IPS-NIHi7 (cell line): ENCODE data around the gene CPLANE1.
"Not testable (repeated sequence)": the region's sequence is repeated elsewhere in the genome, so short reads cannot be mapped to it uniquely, and the experiment has no call there.

Source experiments
- DNase-seq: peaks from one replicate; pipeline ENCODE4 v3.0.0; 2012; ENCODE audit warnings: mixed read lengths; ENCODE audit errors: extremely low spot score

Gene CPLANE1

DNA sequence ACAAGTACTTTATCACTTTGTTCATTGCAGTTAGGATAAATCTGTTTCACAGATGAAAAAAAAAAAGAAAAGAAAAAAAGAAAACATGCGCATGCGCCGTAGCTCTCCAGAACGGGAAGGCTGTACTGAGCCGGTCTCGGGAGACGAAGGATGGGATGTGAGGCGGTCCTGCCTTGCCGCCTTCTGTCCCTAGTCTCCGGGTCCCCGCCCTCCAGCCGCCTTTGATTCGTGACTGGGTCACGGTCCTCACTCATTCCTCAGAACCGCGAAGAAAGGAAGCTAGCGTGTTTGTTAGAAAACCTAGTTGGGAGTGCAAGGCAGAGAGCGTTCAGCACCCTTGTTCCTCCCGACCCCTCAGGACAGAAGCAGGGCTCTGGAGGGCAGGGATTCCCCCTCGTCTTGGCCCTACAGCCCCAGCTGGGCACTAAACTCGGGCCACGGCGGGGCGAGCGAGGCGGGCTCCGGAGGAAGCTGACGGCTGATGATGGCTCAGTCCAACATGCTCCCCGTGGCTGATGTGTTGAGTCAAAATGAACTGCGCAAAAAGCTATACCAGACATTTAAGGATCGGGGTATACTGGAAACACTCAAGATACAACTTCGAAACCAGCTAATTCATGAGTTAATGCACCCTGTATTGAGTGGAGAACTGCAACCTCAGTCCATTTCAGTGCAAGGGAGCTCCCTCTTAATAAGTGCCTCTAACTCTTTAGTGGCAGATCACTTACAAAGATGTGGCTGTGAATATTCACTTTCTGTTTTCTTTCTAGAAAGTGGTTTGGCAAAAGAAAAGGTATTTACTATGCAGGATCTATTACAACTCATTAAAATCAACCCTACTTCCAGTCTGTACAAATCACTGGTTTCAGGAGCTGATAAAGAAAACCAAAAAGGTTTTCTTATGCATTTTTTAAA lies 40.0 kb downstream of the CPLANE1 start:
- DNase-seq = no peak

DNA sequence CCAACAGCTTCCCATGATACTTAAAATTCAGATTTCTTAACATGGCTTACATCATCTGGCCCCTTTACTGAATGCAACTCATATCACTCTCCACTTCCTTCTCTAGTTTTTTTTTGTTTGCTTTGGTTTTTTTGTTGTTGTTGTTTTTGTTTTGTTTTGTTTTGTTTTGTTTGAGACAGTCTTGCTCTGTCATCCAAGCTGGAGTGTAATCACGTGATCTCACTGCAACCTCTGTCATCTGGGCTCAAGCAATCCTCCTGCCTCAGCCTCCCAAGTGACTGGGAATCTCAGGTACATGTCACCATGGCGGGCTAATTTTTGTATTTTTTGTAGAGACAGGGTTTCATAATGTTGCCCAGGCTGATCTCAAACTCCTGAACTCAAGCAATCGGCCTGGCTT lies 41.4 kb downstream of the CPLANE1 start:
- DNase-seq = no peak

DNA sequence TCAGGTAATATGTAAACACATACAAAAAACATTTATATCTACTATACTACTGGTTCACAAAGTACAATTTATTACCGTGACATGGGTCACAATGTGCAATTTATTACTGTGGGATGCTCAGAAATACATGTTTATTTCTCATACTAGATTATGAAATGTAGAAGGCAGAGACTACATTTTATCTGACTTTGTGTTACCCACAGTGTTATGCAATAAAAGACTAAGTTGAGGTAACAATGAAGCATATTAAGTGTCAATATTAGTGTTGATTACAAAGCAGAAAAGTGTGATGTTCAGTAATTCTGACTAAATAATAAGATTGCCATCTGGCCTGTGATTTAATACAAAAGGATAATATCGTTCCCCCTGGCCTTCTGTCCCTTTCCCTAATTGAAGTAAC lies 42.4 kb downstream of the CPLANE1 start:
- no peak for DNase-seq

DNA sequence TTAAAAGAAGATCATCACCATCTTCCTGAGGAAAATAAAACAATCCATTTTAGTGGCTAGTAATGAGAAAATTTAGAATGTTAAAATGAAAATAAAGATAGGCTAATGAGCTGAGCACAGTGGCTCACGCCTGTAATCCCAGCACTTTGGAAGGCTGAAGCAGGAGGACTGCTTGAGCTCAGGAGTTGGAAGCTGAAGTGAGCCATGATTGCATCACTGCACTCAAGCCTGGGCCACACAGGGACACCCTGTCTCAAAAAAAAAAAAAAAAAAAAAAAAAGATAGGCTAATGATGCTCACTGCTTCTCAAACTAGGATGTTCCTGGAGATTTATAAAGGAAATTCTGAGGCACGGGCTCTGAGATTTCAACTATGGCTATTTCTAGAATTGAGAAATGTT lies 50.3 kb downstream of the CPLANE1 start:
- DNase-seq = no peak

DNA sequence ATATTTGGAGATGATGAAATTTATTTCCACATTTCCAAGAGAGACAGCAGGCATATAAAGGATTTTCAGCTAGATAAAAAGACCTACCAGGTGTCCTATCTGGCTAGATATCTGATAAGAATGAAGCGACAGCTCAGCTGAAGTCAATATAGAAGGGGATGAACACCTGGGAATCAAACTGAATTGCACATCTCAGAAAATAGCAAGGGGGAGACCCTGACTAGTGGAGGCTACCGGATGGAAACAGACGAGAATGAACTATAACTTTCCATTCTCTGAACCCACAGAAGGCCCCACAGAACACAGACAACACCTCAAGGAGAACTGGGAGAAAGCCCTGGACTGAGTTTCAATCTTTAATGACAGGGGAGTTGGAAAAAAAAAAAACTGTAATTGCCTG lies 51.1 kb downstream of the CPLANE1 start:
- DNase-seq = no peak

DNA sequence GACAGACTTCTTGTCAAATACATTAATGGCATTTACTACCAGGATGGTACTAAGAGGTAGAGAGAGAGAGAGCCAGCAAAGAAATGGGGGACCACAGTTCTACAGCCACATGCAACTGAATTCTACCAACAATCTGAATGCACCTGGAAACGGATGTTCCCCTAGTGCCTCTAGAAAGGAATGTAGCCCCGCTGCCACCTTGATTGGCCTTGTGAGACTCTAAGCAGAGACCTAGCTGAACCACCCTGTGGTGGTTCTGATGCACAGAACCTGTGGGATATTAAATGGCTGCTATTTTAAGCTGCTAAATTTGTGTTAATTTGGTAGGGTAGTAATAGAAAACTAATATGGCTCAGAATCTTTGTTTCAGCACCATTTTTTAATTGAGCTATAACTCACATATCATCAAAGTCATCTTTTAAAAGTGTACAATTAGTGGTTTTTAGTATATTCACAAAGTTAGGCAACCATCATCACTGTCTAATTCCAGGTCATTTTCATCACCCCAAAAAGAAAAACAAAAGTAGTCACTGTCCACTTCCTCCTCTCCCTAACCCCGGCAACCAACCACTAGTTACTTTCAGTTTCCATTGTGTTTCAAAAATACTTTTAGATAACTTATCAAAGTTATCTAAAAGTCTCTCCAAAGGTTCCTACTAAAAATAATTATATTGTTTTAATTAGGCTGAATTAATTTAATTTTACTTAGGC lies 51.7 kb downstream of the CPLANE1 start:
- DNase-seq = no peak

DNA sequence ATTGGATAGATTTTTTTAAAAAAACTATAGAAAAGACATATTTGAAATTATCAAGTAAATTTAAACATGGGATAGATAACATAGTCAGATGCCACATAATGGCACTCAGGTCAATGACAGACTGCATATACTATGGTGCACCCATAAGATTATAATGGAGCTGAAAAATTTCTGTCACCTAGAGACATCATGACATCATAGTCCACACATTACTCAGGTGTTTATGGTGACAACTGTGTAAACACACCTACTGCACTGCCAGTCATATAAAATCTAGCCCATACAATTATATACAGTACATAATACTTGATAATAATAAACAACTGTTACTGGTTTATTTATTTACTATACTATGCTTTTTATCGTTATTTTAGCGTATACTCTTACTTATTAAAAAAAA lies 58.6 kb downstream of the CPLANE1 start:
- no peak for DNase-seq

DNA sequence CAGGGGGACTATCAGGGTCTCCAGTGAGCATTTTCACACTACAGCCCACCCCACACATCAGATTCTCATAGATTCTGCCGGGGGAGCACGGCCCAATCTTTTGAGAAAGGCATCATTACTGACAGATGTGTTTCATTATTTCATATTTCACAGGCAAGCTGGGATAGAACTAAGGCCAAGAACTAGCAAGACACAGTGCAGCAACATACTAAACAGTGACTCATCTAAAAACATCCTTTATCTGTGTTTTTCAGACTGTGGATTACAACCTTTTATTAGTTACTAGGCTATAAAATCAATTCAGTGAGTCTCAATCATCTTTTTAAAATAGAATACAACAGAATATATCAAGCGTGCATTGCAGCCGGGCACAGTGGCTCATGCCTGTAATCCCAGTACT lies 59.8 kb downstream of the CPLANE1 start:
- DNase-seq = no peak

DNA sequence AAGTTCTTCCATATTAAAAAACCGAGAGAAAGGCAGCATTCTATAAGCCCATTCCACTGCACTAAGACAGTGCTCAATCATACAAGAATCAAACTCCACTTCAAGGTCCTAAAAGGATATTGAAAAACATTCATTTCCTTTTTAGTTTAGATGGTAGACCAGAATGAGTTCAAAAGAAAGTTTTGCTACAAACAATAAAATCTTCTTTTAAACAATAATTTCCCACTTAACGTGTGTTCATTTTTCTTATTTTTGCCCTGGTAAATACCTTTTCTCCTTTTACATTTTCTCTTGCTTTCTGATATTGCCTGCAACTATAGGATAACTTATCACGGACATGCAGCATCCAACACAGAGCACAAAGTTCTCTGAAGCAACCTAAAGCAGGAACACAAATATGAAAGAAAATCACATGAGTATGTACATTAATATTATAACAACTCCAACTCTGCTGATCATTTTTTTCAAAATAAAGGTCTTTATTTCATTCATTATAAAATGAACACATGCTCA lies 61.7 kb downstream of the CPLANE1 start:
- no peak for DNase-seq

DNA sequence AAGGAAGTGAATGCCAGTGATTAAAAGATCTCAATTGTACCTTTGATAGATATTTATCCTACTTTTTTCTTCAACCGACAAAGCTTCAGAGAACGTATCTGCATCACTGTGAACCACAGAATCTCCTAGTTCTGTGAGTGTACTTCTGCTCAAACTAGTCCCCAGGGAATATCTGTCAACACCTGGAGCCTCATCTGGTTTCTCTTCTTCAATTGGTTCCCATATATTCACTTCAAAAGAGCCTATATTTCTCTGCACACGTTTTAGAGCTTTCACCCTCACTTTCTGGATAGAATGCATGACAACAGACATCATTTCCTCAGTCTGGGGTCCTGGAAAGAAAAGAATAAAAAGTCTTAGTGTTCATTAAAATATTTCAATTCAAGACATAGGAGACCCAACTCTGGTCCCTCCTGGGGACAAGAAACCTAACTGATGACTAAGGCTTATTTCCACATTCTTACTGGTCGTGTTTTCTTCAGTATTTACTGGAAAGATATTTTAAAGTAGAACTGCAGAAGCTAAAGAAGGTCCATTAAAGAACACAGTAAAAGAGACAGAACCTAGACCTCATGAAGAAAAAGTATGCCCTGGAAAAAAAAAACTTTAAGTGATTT lies 64.3 kb downstream of the CPLANE1 start:
- no peak for DNase-seq

DNA sequence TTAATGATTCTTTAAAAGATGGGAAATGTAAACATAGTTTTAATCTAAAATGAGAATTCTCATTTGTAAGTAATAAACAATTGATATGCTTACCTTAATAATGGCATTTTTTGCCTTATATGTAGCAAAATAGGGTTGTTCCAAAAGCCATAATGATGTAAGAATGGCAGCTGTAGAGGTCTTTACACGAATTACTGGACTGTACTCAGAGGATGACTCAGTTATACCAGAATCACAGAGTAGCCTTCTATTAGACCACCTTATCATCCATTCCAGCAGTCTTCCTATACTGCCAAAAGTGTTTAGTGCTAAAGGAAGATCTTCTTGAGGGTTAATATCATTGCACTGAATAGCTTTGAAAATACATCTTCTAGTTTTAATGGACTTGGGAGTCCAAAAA lies 66.5 kb downstream of the CPLANE1 start:
- DNase-seq = no peak

DNA sequence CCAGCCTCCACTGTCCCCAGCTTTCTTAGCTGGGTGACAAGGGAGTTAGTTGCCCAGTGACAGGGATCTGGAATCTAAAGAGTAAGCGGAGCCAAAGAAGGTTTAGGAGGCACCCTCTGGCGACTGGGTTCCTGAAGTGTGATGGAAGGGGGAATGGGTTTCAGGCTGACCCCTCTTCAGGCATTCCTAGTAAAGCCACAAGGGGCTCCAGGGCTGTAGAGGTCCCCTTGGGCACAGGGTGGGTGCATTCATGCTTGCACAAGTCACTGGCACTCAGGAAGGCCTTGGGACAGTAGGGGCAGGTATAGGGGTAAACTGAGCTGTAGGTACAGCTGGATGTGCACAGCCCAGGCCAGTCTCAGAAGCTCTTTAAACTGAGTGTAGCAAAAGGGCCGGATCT lies 74.2 kb downstream of the CPLANE1 start:
- peak; percentile 18 for DNase-seq

DNA sequence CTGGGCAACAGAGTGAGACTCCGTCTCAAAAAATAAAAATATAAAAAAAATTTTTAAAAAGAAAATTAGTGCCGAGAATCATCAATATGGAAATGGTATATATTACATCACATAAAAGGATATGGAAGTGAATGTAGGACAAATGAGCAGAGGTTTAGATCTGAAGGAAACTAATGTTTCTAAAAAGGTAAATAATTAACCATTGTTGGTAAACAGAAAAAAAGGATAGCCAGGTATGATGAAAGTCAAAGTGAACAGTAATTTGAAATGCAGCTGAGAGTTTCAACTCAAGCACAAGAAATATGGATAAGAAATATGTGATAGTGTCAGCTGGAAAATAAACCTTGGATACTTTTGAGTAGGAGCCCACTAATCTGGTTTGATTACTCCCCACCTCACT lies 76.2 kb downstream of the CPLANE1 start:
- DNase-seq = no peak

DNA sequence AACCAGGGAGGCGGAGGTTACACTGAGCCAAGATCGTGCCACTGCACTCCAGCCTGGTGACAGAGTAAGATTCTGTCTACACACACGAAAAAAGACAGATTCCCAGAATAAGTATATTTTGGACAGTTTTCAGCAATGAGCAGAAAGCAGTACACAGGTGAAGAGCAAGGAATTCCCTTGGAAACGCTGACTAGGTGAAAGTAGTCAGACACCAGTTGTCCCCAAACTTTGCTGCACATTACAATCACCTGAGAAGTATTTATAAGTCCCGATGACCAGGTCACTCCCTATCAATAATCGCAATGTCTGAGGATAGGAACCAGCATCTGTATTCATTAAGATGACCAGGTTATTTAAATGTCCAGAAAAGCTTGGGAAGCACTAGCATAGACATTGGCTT lies 78.3 kb downstream of the CPLANE1 start:
- no peak for DNase-seq

DNA sequence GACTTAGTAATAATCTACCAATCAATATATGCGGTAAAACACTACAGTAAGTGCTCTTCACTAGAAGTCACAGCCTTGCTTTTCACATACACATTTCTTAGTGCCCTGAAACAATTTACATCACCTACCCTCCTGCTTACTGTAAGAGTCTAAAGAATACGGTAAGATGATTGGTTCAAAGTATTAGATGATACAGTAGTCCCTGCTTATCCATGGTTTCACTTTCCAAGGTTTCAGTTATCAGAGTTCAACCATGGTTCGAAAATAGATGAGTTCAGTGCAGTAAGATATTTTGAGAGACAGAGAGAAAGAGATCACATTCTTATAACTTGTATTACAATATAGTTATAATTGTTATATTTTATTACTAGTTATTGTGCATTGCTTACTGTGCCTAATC lies 83.0 kb downstream of the CPLANE1 start:
- DNase-seq = no peak

DNA sequence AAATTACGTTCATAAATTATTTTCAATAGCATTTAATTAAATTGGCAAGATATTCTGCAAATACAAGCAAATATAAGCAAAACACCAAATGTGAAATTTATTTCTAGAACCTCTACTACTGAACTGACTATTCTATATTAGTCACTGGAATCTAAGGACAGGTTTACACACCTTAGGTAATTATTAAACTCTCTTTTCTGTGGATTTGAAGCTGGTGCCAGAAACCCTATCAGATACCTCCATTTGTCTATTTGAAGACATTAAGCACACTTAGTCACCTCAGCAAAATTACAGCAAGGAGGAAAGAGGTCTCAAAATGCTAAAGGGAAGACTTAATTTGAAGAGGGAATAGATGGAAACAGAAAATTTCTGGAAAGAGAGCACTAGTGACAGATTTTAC lies 83.4 kb downstream of the CPLANE1 start:
- no peak for DNase-seq

DNA sequence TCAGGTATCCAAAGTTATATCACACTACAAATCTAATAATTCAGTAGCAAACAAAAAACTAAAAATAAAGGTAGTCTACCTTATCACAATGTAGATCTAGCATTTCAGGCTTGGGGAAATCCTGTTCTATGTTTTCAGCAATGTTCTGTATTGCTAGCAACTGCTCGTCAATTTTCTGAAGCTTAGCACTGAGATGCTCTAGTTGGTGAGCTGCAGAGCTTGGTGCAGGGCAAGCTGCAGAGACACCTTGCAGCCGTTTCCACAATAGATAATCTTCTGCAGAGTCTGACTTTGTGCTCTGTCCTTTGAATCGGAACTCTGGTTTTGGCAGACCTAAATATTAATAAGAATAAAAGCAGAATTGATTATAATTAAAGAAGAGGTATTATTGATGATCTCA lies 95.5 kb downstream of the CPLANE1 start:
- DNase-seq = no peak

DNA sequence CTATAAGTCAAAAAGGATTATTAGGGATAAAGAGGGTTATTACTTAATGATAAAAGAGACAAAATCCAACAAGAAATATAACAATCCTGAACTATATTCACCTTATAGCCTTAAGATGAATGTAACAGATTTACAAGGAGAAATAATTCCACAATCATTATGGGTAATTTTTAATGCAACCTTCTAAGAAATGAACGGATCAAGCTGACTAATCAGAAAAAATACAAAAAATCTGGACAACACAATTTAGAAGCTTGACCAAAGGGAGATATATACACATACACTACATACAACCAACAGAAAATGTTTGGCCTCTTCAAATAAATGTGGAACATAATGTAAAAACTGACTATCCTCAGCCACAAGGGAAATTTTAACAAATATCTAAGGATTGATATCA lies 102.3 kb downstream of the CPLANE1 start:
- DNase-seq = no peak

DNA sequence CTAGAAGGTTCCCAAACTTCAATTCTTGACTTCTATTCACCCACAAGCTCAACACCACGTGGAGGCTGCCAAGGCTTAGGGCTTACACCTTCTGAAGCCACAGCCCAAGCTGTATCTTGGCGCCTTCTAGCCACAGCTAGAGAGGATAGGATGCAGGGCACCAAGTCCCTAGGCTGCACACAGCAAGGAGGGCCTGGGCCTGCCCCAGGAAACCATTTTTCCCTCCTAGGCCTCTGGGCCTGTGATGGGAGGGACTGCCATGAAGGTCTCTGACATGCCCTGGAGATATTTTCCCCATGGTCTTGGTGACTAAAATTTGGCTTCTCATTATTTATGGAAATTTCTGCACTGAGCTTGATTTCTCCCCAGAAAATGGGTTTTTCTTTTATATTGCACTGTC lies 112.5 kb downstream of the CPLANE1 start:
- DNase-seq = no peak

DNA sequence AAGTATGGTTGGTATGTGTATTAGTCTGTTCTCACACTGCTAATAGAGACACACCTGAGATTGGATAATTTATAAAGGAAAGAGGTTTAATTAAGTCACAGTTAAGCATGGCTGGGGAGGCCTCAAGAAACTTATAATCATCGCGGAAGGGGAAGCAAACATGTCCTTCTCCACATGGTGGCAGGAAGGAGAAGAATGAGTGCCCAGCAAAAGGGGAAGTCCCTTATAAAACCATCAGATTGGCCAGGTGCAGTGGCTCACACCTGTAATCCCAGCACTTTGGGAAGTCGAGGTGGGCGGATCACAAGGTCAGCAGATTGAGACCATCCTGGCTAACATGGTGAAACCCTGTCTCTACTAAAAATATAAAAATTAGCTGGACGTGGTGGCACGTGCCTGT lies 113.9 kb downstream of the CPLANE1 start:
- DNase-seq = not testable (repeated sequence)

DNA sequence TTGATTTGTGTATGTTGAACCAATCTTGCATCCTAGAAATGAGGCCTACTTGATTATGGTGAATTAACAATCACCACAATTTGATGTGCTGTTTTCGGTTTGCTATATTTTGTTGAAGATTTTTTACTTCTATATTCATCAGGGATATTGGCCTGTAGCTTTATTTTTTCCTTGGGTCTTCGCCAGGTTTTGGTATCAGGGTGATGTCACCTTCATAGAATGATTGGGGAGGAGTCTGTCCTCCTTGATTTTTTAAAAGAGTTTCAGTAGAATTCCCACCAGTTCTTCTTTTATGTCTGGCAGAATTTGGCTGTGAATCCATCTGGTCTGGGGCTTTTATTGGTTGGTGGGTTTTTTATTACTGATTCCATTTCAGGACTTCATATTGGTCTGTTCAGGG lies 115.2 kb downstream of the CPLANE1 start:
- DNase-seq = no peak

DNA sequence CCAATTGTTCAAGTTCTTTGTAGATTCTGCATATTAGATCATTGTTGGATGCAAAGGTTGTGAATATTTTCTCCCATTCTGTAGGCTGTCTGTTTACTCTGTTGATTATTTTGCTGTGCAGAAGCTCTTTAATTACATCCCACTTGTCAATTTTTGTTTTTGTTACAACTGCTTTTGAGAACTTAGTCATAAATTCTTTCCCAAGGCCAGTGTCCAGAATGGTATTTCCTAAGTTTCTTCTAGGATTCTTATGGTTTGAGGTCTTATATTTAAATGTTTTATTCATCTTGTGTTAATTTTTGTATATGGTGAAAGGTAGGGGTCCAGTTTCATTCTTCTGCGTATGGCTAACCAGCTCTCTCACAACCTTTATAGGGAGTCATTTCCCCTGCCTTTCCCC lies 116.5 kb downstream of the CPLANE1 start:
- DNase-seq = no peak

DNA sequence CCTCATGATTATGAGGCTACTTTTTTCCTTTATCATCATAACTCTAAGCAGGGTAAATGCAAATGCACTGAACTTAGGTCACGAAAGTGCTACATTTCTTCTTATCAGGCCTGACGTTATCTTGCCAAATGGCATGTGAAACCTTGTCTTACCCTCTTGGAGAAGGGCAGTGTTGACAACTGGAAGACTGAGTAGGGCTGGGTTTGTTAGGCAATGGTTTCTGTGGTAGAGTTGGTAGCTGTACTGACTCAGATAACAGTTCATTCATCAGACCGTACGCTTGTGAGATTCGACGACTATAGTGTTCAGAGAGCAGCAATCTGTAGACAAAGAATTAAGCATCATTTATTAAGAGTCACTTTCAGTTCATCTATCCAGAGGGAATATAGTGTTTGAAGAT lies 127.7 kb downstream of the CPLANE1 start:
- DNase-seq = no peak
